HG02852 (cell line): ENCODE measurements around the gene LMO1.

Source experiments
- ATAC-seq: cut with Tn5 transposase; IDR thresholded peaks from one replicate; pipeline ENCODE4 v1.9.1; 2021; ENCODE audit warnings: mild to moderate bottlenecking, moderate library complexity; ENCODE audit not compliant: unreplicated experiment

LMO1 gene

GRCh38 chr11:8249482-8249881, 14.2 kb downstream of the LMO1 start:
- ATAC-seq: no peak

DNA sequence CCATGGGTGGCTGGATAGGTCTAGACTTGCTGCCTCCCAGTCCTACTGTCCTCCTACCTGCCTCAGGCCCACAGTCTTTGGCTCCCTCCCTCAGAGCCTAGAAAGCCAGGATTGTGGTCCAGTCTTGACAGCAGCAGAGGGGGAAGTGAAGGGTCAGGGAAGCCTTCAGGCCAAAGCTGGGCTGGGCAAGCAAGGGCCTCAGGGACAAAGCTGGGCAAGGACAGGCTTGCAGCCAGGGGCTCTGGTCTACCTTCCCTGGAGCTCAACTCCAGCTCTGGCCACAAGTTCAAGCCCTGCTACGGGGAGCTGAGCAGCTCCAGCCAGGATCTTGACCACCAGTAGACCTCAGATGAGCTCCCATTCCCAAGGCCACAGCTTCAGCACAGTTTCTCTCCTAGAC, 14.9 kb downstream of the LMO1 start:
- no peak for ATAC-seq

- ATAC-seq: no peak
Observed at GRCh38 chr11:8247312-8247711, 16.4 kb downstream of the LMO1 start.

DNA sequence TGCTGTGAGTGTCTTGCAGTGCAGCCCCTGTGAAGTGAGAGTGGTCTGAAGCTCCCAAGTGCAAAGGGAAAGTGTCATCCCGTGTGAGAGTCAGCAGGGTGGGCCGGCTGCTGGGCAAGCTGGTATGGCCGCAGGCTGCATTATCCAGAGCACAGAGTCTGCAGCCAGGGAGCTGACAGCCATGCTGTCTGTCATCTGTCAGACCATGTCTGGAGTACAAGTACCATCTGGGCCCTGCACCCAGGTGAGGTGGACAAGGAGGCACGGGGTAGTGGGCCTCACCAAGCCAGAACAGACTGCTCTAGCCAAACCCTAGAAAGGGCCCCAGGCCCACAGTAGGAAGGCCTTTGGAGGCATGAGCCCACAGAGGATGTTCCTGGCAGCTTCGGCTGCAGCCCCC, 20.2 kb downstream of the LMO1 start:
- no peak for ATAC-seq

GRCh38 chr11:8242499-8243280, 21.0 kb downstream of the LMO1 start:
- no peak for ATAC-seq

DNA sequence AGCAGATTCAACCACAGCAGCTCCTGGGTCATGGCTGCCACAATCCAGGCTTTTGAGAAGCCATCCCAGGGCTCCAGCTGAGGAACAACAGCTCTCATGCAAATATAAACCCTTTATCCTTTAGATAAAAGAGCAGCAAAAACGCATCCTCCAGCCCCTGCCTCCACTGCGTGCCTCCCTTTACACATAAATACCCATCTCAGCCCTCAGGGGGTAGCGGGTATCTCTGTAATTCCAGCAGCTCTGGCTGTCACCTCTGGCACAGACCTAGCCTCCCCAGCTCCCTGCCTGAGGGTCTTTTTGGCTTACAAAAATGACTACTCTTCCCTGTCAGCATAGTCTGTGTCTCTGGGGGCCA, 21.6 kb downstream of the LMO1 start:
- ATAC-seq: no peak

- no peak for ATAC-seq
Observed at GRCh38 chr11:8241373-8242117, 22.1 kb downstream of the LMO1 start.

- no peak for ATAC-seq
Observed at GRCh38 chr11:8239536-8240228, 24.0 kb downstream of the LMO1 start.

DNA sequence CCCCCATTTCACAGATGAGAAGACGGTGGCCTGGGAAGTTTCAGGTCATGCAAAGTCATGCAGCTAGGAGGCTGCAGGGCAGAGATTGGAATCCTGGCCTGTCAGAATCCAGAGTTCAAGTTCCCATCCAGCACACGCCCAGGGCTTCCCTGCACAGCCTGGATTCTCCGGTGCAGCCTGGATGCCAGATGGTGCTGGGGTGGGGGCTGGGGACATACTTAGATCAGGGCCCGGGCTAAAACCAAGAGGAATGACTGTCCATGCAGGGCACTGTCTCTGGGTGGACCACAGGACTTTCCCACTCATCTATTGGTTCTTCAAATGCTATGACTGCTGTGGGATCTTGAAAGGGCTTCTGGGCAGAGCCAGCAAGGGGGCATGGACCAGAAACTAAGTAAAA, 24.6 kb downstream of the LMO1 start:
- ATAC-seq: no peak

DNA sequence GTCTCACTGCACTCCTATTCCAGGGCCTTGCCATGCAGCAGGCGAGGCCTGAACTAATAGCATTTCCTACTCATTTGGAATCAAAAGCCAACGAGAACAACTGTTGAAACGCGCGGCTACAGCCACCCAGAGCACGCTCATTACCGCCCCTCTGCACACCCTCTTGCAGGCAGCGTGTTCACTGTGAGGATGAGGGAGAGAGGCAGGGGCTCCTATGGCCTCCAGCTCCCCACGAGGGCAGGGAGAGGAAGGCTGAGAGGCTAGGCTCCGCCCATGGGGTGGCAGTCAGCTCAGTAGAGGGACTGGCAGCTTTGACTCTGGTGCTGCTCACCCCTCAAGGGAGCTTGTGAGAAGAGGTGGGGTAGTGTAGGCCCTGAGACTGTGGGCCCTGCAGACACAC, 26.2 kb downstream of the LMO1 start:
- ATAC-seq: no peak

DNA sequence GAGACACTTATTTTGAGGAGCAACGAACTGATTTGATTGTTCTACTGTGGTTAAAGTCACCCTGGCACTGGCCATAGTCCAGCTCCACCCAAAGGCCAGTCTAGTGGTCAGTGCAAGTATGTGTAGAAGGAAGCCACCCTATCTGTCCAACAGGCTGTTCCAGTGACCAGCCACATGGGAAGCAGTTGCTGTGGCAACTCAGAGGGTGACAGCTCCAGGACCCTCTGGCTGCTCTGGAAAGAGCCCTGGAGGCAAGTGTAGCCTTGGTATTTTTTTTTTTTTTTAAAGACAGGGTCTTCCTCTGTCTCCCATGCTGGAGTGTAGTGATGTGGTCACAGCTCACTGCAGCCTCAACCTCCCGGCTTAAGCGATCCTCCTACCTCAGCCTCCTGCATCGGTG, 27.8 kb downstream of the LMO1 start:
- no peak for ATAC-seq

DNA sequence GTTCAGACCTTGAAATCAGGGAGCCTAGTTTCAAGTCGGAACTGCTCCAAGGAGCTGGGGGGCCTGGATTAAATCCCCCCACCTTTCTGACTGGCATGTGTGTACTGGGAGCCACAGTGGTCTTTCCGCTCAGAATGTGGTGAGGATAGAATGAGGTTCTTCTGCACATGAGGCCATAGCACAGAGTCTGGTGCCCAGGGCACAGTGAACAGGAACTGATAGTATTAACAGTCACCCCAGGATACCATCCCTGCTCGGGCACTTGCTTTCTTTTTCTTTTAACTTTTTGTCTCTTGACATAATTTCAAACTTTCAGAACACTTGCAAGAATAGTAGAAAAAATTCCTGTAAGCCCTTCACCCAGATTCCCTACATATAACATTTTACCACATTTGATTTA, 28.8 kb downstream of the LMO1 start:
- no peak for ATAC-seq

DNA sequence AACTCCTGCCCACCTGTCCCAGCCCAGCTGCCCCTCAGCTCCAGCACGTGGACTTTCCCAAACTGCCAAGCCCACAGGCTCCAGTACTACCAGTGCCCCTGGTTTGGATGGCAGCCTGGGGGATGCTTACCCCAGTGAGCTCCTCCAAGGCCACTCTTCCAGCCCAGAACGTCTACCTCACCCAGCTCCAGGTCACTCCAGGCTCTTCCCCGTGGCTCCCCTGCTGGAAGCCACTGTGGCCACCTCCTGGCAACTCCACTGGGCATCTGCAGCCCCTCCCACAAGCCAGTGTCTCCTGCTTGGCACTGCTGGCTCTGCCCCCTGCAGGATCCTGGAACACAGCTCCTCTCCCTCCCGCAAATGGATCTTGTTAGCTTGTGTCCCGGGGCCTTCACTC, 29.3 kb downstream of the LMO1 start:
- ATAC-seq: no peak

- ATAC-seq: no peak
Observed at GRCh38 chr11:8233691-8234424, 29.8 kb downstream of the LMO1 start.

- ATAC-seq: no peak
Observed at GRCh38 chr11:8232849-8233606, 30.6 kb downstream of the LMO1 start.

DNA sequence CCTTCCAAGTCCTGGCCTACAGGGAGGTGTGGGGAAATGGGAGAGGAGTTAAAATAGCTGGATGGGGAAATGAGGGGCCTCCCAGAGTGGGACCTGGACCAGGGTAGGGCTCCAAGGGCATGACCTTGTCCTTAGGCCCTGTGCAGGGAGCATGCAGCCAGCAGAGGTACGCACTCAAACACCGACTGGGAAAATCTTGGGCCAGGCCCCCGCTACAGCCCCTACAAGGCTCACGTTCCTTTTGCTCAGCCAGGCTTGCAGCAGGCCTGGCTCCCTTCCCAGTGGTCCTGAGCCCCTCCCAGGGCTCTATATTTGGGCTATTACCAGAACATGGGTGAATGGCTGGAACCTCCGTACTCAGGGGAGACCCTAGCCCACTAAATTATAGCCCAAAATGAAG, 31.3 kb downstream of the LMO1 start:
- no peak for ATAC-seq

DNA sequence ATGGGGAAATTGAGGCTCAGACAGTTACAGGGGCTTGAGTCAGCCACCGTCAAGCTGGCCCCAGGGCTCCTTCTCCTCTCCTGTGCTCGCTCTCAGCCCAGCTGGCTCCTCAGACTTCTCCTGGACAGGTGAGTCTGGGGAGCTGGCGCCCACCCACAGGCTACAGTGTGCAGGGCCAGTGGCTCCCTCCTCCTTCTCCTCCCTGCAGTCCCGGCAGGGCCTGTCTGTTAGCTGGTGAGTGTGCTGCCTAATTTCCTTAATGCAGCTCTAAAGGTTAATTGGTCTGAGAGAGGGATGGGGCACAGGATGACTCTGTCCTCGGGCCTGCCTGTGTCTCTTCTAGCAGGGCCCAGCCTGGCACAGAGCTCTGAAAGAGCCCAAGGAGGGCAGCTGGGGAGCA, 31.7 kb downstream of the LMO1 start:
- ATAC-seq: no peak

- ATAC-seq: no peak
Observed at GRCh38 chr11:8230921-8231847, 32.5 kb downstream of the LMO1 start.

GRCh38 chr11:8230178-8230859, 33.4 kb downstream of the LMO1 start:
- no peak for ATAC-seq
